ENCODE data around the gene SORCS2. TPM values are rescaled to one million over a fixed set of nuclear protein-coding genes. Genes with fewer than 3 reads are reported as not detected.

SORCS2 gene
- polyA plus RNA-seq, 1 donor from 2014 or later: 1.0 TPM

DNA sequence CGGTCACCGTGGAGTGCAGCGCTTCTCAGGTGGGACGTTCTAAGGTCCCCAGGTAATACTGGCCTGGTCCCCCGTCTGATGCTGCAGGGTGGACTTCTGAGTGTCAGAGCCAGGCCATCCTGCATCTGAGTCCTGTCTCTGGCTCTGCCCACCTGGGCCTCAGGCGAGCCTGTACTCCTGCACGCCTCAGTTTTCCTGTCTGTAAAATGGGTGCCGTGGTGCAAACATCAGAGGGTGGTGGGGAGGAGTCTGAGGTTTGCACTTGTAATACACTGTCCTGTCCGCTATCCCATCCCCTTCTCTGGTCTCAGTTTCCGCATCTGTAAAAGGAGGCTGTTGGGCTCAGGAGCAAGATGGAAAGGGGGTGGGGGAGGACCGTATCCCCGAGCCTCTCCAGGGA lies 41.3 kb downstream of the SORCS2 start:
- Histone ChIP-seq H3K79me2 (replicated peaks; ENCODE audit: insufficient read depth, low read length) (no peaks in the 10 kb centered on the region), H3K4me2 (ENCODE audit: low read length) (no peak overlapping the region), H3K9me3 (ENCODE audit: low read length) (no peaks in the 10 kb centered on the region), H2AFZ (ENCODE audit: low read depth, low read length) (no peak overlapping the region), H3K4me3 (ENCODE audit: low read length) (no peak overlapping the region), H4K20me1 (ENCODE audit: insufficient read depth) (no peaks in the 10 kb centered on the region), H3K9ac (ENCODE audit: low read length) (no peak overlapping the region), H3K27me3 (ENCODE audit: insufficient read depth, low read depth, low read length) (no peaks in the 10 kb centered on the region), H3K36me3 (ENCODE audit: insufficient read depth, low read length) (no peaks in the 10 kb centered on the region), H3F3A (ENCODE audit: insufficient read depth, low read length, poor library complexity, severe bottlenecking) (no peaks in the 10 kb centered on the region), H3K27ac (ENCODE audit: low read length) (no peak overlapping the region), H3K9me2 (ENCODE audit: insufficient read depth, low read length) (no peaks in the 10 kb centered on the region)
- TF ChIP-seq POLR2AphosphoS5 (IDR thresholded peaks at IDR 0.05): no peak
- TF ChIP-seq EZH2 (IDR thresholded peaks at IDR 0.05; ENCODE audit: borderline replicate concordance, insufficient read depth, low read length, poor library complexity, severe bottlenecking): no peak
- TF ChIP-seq, protein P1, sequence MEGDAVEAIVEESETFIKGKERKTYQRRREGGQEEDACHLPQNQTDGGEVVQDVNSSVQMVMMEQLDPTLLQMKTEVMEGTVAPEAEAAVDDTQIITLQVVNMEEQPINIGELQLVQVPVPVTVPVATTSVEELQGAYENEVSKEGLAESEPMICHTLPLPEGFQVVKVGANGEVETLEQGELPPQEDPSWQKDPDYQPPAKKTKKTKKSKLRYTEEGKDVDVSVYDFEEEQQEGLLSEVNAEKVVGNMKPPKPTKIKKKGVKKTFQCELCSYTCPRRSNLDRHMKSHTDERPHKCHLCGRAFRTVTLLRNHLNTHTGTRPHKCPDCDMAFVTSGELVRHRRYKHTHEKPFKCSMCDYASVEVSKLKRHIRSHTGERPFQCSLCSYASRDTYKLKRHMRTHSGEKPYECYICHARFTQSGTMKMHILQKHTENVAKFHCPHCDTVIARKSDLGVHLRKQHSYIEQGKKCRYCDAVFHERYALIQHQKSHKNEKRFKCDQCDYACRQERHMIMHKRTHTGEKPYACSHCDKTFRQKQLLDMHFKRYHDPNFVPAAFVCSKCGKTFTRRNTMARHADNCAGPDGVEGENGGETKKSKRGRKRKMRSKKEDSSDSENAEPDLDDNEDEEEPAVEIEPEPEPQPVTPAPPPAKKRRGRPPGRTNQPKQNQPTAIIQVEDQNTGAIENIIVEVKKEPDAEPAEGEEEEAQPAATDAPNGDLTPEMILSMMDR (IDR thresholded peaks at IDR 0.05; ENCODE audit: poor library complexity, severe bottlenecking): no peak
- no peak for TF ChIP-seq TAF1 (IDR thresholded peaks at IDR 0.05; ENCODE audit: low read depth)

DNA sequence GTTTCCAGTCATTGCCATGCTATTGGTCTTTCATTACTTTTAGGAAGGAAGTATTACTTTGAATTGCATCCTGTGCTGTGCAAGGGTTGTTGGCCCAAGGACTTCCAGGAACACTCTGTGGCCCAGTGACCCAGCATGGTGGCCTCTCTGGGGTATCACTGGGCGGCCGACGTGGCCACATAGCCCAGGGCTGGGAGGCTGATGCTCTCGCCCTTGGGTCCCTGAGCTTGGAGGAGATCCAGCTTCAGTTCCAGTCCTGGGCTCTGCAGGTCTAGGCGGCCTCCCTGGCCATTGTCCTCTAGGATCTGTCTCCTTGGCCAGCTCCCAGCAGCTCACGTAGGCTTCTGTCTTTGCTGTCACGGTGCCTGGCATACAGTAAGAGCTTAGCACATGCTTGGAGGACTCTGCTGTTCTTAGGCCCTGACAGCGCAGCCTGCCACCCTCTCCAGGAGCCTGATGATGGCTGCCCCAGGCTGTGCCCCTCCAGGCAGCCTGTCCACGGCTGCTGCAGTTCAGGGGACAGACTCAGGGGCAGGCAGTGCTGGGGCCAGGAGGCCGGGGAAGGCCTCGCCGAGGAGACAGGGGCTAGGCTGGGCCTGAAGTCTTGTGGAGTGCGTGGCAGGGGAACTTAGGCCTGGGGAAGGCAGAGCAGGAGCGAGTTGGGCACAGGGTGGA lies 42.2 kb downstream of the SORCS2 start:
- Histone ChIP-seq H3K27ac (ENCODE audit: low read length) (no peak overlapping the region), H2AFZ (ENCODE audit: low read depth, low read length) (no peak overlapping the region)
- TF ChIP-seq EZH2 (IDR thresholded peaks at IDR 0.05; ENCODE audit: borderline replicate concordance, insufficient read depth, low read length, poor library complexity, severe bottlenecking) (no peak), TAF1 (IDR thresholded peaks at IDR 0.05; ENCODE audit: low read depth) (no peak), SMC3 (conservative IDR thresholded peaks at IDR 0.05; ENCODE audit: poor library complexity) (no peak), RAD21 (conservative IDR thresholded peaks at IDR 0.05) (no peak), POLR2AphosphoS5 (IDR thresholded peaks at IDR 0.05) (no peak), EP300 (conservative IDR thresholded peaks at IDR 0.05; ENCODE audit: poor library complexity, severe bottlenecking) (no peak), MXI1 (conservative IDR thresholded peaks at IDR 0.05; ENCODE audit: poor library complexity, severe bottlenecking) (no peak)
- TF ChIP-seq, protein P1 (IDR thresholded peaks at IDR 0.05; ENCODE audit: poor library complexity, severe bottlenecking): no peak

DNA sequence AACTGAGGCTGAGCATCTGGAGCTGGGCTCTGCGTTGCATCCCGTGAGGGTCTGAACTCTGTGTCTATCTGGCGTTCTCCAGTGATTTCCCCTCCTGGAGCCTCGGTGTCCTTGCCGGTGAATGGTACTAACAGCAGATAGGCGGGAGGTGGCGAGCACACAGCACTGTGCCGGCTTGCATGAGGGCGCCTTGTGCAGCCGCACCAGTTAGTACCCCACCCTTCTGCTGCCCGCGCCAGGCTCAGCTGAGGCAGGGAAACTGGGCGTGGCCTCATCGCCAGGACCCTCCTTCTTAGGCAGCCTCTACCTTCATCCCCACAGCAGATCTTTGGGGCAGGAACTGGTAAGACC lies 42.7 kb downstream of the SORCS2 start:
- H3K4me2 ChIP-seq (ENCODE audit: low read length): no peak overlapping the region
- no peaks in the 10 kb centered on the region for H3K27me3 ChIP-seq (ENCODE audit: insufficient read depth, low read depth, low read length)
- no peaks in the 10 kb centered on the region for H4K20me1 ChIP-seq (ENCODE audit: insufficient read depth)
- H3K9me2 ChIP-seq (ENCODE audit: insufficient read depth, low read length): no peaks in the 10 kb centered on the region
- no peak overlapping the region for H3K4me3 ChIP-seq (ENCODE audit: low read length)
- H3K27ac ChIP-seq (ENCODE audit: low read length): no peak overlapping the region
- H3K9ac ChIP-seq (ENCODE audit: low read length): no peak overlapping the region
- H3K36me3 ChIP-seq (ENCODE audit: insufficient read depth, low read length): no peaks in the 10 kb centered on the region
- H3K9me3 ChIP-seq (ENCODE audit: low read length): no peaks in the 10 kb centered on the region
- no peaks in the 10 kb centered on the region for H3K79me2 ChIP-seq (replicated peaks; ENCODE audit: insufficient read depth, low read length)
- H3F3A ChIP-seq (ENCODE audit: insufficient read depth, low read length, poor library complexity, severe bottlenecking): no peaks in the 10 kb centered on the region
- TF ChIP-seq POLR2AphosphoS5 (IDR thresholded peaks at IDR 0.05): no peak
- TF ChIP-seq, protein P1 (IDR thresholded peaks at IDR 0.05; ENCODE audit: poor library complexity, severe bottlenecking): no peak
- no peak for TF ChIP-seq EP300 (conservative IDR thresholded peaks at IDR 0.05; ENCODE audit: poor library complexity, severe bottlenecking)
- TF ChIP-seq RAD21 (conservative IDR thresholded peaks at IDR 0.05): no peak
- TF ChIP-seq, protein P2, sequence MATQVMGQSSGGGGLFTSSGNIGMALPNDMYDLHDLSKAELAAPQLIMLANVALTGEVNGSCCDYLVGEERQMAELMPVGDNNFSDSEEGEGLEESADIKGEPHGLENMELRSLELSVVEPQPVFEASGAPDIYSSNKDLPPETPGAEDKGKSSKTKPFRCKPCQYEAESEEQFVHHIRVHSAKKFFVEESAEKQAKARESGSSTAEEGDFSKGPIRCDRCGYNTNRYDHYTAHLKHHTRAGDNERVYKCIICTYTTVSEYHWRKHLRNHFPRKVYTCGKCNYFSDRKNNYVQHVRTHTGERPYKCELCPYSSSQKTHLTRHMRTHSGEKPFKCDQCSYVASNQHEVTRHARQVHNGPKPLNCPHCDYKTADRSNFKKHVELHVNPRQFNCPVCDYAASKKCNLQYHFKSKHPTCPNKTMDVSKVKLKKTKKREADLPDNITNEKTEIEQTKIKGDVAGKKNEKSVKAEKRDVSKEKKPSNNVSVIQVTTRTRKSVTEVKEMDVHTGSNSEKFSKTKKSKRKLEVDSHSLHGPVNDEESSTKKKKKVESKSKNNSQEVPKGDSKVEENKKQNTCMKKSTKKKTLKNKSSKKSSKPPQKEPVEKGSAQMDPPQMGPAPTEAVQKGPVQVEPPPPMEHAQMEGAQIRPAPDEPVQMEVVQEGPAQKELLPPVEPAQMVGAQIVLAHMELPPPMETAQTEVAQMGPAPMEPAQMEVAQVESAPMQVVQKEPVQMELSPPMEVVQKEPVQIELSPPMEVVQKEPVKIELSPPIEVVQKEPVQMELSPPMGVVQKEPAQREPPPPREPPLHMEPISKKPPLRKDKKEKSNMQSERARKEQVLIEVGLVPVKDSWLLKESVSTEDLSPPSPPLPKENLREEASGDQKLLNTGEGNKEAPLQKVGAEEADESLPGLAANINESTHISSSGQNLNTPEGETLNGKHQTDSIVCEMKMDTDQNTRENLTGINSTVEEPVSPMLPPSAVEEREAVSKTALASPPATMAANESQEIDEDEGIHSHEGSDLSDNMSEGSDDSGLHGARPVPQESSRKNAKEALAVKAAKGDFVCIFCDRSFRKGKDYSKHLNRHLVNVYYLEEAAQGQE (IDR thresholded peaks at IDR 0.05; ENCODE audit: borderline replicate concordance): no peak
- H2AFZ ChIP-seq (ENCODE audit: low read depth, low read length): no peak overlapping the region

More for the DNA sequence above, 42.2 kb downstream of the SORCS2 start:
- Histone ChIP-seq H3K9me3 (ENCODE audit: low read length) (no peaks in the 10 kb centered on the region), H3K79me2 (replicated peaks; ENCODE audit: insufficient read depth, low read length) (no peaks in the 10 kb centered on the region), H3K9ac (ENCODE audit: low read length) (no peak overlapping the region), H4K20me1 (ENCODE audit: insufficient read depth) (no peaks in the 10 kb centered on the region), H3K9me2 (ENCODE audit: insufficient read depth, low read length) (no peaks in the 10 kb centered on the region), H3K36me3 (ENCODE audit: insufficient read depth, low read length) (no peaks in the 10 kb centered on the region), H3K4me2 (ENCODE audit: low read length) (no peak overlapping the region), H3F3A (ENCODE audit: insufficient read depth, low read length, poor library complexity, severe bottlenecking) (no peaks in the 10 kb centered on the region), H3K4me3 (ENCODE audit: low read length) (no peak overlapping the region), H3K27me3 (ENCODE audit: insufficient read depth, low read depth, low read length) (no peaks in the 10 kb centered on the region)

All from neural cell (in vitro differentiated cells).